SJCRH30 (cell line): ENCODE data around the gene SDC3. TPM values are rescaled to one million over a fixed set of nuclear protein-coding genes. Genes with fewer than 3 reads are reported as not detected.

ENCODE experiments used
- DNase-seq, 2 experiments: peaks; one replicate each; pipeline ENCODE4 v3.0.0-alpha.2; 2015 to 2020
- H3K27ac ChIP-seq: fragments of 250-450 bp; sonication (Bioruptor Pico); 2 replicates; pipeline ENCODE4 v1.5.1; 2020; ENCODE audit warnings: mild to moderate bottlenecking, moderate library complexity
- H3K27me3 ChIP-seq: fragments of 250-450 bp; sonication (Bioruptor Pico); 2 replicates; pipeline ENCODE4 v1.5.1; 2020; ENCODE audit warnings: mild to moderate bottlenecking, moderate library complexity
- H3K36me3 ChIP-seq: fragments of 250-450 bp; sonication (Bioruptor Pico); 2 replicates; pipeline ENCODE4 v1.5.1; 2020; ENCODE audit warnings: mild to moderate bottlenecking, moderate library complexity
- H3K4me1 ChIP-seq: fragments of 250-450 bp; sonication (Bioruptor Pico); 2 replicates; pipeline ENCODE4 v1.5.1; 2020; ENCODE audit warnings: mild to moderate bottlenecking, moderate library complexity
- H3K4me3 ChIP-seq: fragments of 250-450 bp; sonication (Bioruptor Pico); 2 replicates; pipeline ENCODE4 v1.5.1; 2020; ENCODE audit warnings: mild to moderate bottlenecking, moderate library complexity
- H3K9me3 ChIP-seq: fragments of 250-450 bp; sonication (Bioruptor Pico); replicated peaks from 2 replicates; pipeline ENCODE4 v1.5.1; 2020; ENCODE audit warnings: mild to moderate bottlenecking, moderate library complexity
- total RNA-seq: library from RNA; depleted of rRNA; stranded (reverse); fragments of >200 nt; shearing (Covaris generic); gene quantifications from 2 replicates; pipeline ENCODE4 v1.2.3, GENCODE V29; 2014

SDC3 gene
- total RNA-seq, 1 experiment from 2014 or later: 201 TPM

- Histone ChIP-seq H3K27me3 (no peaks in the 10 kb centered on the region), H3K36me3 (no peaks in the 10 kb centered on the region)
These were observed 52.8 kb downstream of the SDC3 start for GRCh38 chr1:30855686-30856259.

GRCh38 chr1:30853350-30853749 is 55.2 kb downstream of the SDC3 start:
- no peaks in the 10 kb centered on the region for H3K9me3 ChIP-seq
- H3K27ac ChIP-seq: no peak overlapping the region
- peaks cover 33% of the 10 kb centered on the region for H3K4me1 ChIP-seq
- DNase-seq: peak; percentile 70 to 85
- no peaks in the 10 kb centered on the region for H3K36me3 ChIP-seq
- H3K27me3 ChIP-seq: no peaks in the 10 kb centered on the region
- H3K4me3 ChIP-seq: no peak overlapping the region

More at GRCh38 chr1:30855686-30856259, 52.8 kb downstream of the SDC3 start:
- H3K27ac ChIP-seq: no peak overlapping the region
- no peak overlapping the region for H3K4me3 ChIP-seq
- H3K9me3 ChIP-seq: no peaks in the 10 kb centered on the region
- H3K4me1 ChIP-seq: peaks cover 45% of the 10 kb centered on the region
- no peak for DNase-seq

- no peak overlapping the region for H3K27ac ChIP-seq
- H3K9me3 ChIP-seq: no peaks in the 10 kb centered on the region
- H3K4me3 ChIP-seq: no peak overlapping the region
- DNase-seq: peak in 1 of 2 experiments; percentile 56
- peaks cover 30% of the 10 kb centered on the region for H3K4me1 ChIP-seq
- no peaks in the 10 kb centered on the region for H3K27me3 ChIP-seq
- H3K36me3 ChIP-seq: no peaks in the 10 kb centered on the region
These were observed 56.5 kb downstream of the SDC3 start for GRCh38 chr1:30852026-30852425.

GRCh38 chr1:30851286-30851685 is 57.3 kb downstream of the SDC3 start:
- no peak overlapping the region for H3K4me3 ChIP-seq
- no peaks in the 10 kb centered on the region for H3K36me3 ChIP-seq
- no peaks in the 10 kb centered on the region for H3K9me3 ChIP-seq
- no peaks in the 10 kb centered on the region for H3K27me3 ChIP-seq
- peaks cover 32% of the 10 kb centered on the region for H3K4me1 ChIP-seq
- no peak for DNase-seq
- H3K27ac ChIP-seq: no peak overlapping the region

- Histone ChIP-seq H3K27ac (no peak overlapping the region), H3K36me3 (no peaks in the 10 kb centered on the region), H3K27me3 (no peaks in the 10 kb centered on the region), H3K9me3 (no peaks in the 10 kb centered on the region), H3K4me1 (peaks cover 32% of the 10 kb centered on the region), H3K4me3 (no peak overlapping the region)
- DNase-seq: no peak
These were observed 58.0 kb downstream of the SDC3 start for GRCh38 chr1:30850607-30851006.

GRCh38 chr1:30848130-30848529 is 60.4 kb downstream of the SDC3 start:
- Histone ChIP-seq H3K27ac (no peak overlapping the region), H3K9me3 (no peaks in the 10 kb centered on the region), H3K27me3 (no peaks in the 10 kb centered on the region), H3K4me3 (no peak overlapping the region), H3K4me1 (peaks cover 22% of the 10 kb centered on the region), H3K36me3 (no peaks in the 10 kb centered on the region)
- DNase-seq: no peak

GRCh38 chr1:30847358-30847972 is 61.1 kb downstream of the SDC3 start:
- Histone ChIP-seq H3K9me3 (no peaks in the 10 kb centered on the region), H3K36me3 (no peaks in the 10 kb centered on the region), H3K27me3 (no peaks in the 10 kb centered on the region), H3K4me3 (peak overlapping the region; percentile 42), H3K27ac (peak overlapping the region; percentile 54), H3K4me1 (peaks cover 22% of the 10 kb centered on the region)
- DNase-seq: peak; percentile 98

GRCh38 chr1:30846587-30846986 is 62.0 kb downstream of the SDC3 start:
- Histone ChIP-seq H3K9me3 (no peaks in the 10 kb centered on the region), H3K4me3 (no peak overlapping the region), H3K4me1 (peaks cover 25% of the 10 kb centered on the region), H3K36me3 (no peaks in the 10 kb centered on the region), H3K27me3 (no peaks in the 10 kb centered on the region), H3K27ac (peak overlapping the region; percentile 54; the same call in 1 of the 2 replicates)
- DNase-seq: peak; percentile 59 to 81

- Histone ChIP-seq H3K36me3 (no peaks in the 10 kb centered on the region), H3K4me1 (peaks cover 32% of the 10 kb centered on the region), H3K27me3 (no peaks in the 10 kb centered on the region), H3K4me3 (no peak overlapping the region), H3K9me3 (no peaks in the 10 kb centered on the region), H3K27ac (no peak overlapping the region)
- DNase-seq: no peak
These were observed 62.7 kb downstream of the SDC3 start for GRCh38 chr1:30845904-30846290.

GRCh38 chr1:30845237-30845903 is 63.2 kb downstream of the SDC3 start:
- Histone ChIP-seq H3K27ac (no peak overlapping the region), H3K9me3 (no peaks in the 10 kb centered on the region), H3K4me3 (no peak overlapping the region), H3K36me3 (no peaks in the 10 kb centered on the region), H3K27me3 (no peaks in the 10 kb centered on the region), H3K4me1 (peaks cover 37% of the 10 kb centered on the region)
- no peak for DNase-seq

GRCh38 chr1:30844631-30845030 is 63.9 kb downstream of the SDC3 start:
- Histone ChIP-seq H3K4me3 (no peak overlapping the region), H3K36me3 (no peaks in the 10 kb centered on the region), H3K27ac (no peak overlapping the region), H3K9me3 (no peaks in the 10 kb centered on the region), H3K27me3 (no peaks in the 10 kb centered on the region), H3K4me1 (peaks cover 39% of the 10 kb centered on the region)
- DNase-seq: no peak

- Histone ChIP-seq H3K36me3 (no peaks in the 10 kb centered on the region), H3K4me1 (peaks cover 35% of the 10 kb centered on the region), H3K4me3 (no peak overlapping the region), H3K9me3 (no peaks in the 10 kb centered on the region), H3K27ac (no peak overlapping the region), H3K27me3 (no peaks in the 10 kb centered on the region)
- DNase-seq: no peak
These were observed 65.7 kb downstream of the SDC3 start for GRCh38 chr1:30842697-30843354.

- H3K4me1 ChIP-seq: peaks cover 25% of the 10 kb centered on the region
- peak; percentile 73 to 85 for DNase-seq
- H3K36me3 ChIP-seq: no peaks in the 10 kb centered on the region
- H3K27ac ChIP-seq: no peak overlapping the region
- no peaks in the 10 kb centered on the region for H3K27me3 ChIP-seq
- H3K9me3 ChIP-seq: no peaks in the 10 kb centered on the region
- H3K4me3 ChIP-seq: no peak overlapping the region
These were observed 67.5 kb downstream of the SDC3 start for GRCh38 chr1:30840904-30841598.

- Histone ChIP-seq H3K9me3 (no peaks in the 10 kb centered on the region), H3K36me3 (no peaks in the 10 kb centered on the region), H3K27me3 (no peaks in the 10 kb centered on the region), H3K27ac (no peak overlapping the region), H3K4me3 (no peak overlapping the region), H3K4me1 (peaks cover 24% of the 10 kb centered on the region)
- no peak for DNase-seq
These were observed 68.7 kb downstream of the SDC3 start for GRCh38 chr1:30839827-30840359.
